Measurements from ENCODE around the gene ROBO2.

Gene ROBO2

GRCh38 chr3:77283108-77283507 lies 243.2 kb downstream of the ROBO2 start:
- TF ChIP-seq, protein P1, sequence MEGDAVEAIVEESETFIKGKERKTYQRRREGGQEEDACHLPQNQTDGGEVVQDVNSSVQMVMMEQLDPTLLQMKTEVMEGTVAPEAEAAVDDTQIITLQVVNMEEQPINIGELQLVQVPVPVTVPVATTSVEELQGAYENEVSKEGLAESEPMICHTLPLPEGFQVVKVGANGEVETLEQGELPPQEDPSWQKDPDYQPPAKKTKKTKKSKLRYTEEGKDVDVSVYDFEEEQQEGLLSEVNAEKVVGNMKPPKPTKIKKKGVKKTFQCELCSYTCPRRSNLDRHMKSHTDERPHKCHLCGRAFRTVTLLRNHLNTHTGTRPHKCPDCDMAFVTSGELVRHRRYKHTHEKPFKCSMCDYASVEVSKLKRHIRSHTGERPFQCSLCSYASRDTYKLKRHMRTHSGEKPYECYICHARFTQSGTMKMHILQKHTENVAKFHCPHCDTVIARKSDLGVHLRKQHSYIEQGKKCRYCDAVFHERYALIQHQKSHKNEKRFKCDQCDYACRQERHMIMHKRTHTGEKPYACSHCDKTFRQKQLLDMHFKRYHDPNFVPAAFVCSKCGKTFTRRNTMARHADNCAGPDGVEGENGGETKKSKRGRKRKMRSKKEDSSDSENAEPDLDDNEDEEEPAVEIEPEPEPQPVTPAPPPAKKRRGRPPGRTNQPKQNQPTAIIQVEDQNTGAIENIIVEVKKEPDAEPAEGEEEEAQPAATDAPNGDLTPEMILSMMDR (IDR thresholded peaks at IDR 0.05; ENCODE audit: control extremely low read depth, extremely low read depth, low read depth, missing control alignments): no peak
- ChIA-PET POLR2A (no interaction called here), CTCF (no interaction called here)
- no peak for DNase-seq (ENCODE audit: extremely low spot score)

DNA sequence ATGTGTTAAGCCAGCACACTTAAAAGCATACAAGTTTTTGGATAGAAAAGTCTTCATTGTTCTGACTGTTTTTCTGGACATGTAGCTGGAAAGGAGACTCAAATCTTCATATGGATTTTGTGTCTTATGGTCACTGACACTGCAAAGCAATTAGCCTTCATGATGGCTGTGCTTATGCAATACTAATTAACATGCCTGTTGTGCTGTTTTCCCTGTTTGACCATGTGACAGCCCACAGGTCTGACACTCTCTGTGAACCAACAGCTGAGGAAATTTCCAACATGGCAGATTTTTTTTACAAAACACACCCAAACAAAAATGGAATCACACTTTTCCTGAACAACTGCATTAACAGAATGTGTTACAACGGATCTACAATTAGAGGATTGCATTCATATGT lies 248.4 kb downstream of the ROBO2 start:
- DNase-seq (ENCODE audit: extremely low spot score): no peak
- CTCF ChIA-PET: no interaction called here
- POLR2A ChIA-PET: no interaction called here
- TF ChIP-seq, protein P1 (IDR thresholded peaks at IDR 0.05; ENCODE audit: control extremely low read depth, extremely low read depth, low read depth, missing control alignments): no peak

DNA sequence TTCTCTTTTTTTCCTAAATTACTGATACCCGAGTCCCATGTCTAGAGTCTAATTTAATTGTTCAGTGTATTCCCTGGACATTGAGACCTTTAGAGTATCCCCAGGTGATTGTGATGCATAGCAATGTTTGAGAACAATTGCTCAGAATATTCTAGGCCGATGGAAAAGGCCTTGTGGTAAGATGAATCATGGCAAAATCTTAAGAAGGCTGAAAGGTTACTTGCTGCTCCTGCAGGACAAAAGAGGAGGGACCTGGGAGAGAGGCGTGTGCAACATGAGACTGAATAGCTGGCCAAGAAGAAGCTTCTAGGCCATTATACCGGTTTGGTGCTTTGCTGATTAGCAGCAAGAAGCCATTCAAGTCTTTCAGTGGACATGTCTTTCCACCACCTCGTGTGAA lies 256.6 kb downstream of the ROBO2 start:
- TF ChIP-seq, protein P1 (IDR thresholded peaks at IDR 0.05; ENCODE audit: control extremely low read depth, extremely low read depth, low read depth, missing control alignments): no peak
- ChIA-PET POLR2A (no interaction called here), CTCF (no interaction called here)
- DNase-seq (ENCODE audit: extremely low spot score): no peak

- no peak for DNase-seq (ENCODE audit: extremely low spot score)
- ChIA-PET CTCF (no interaction called here), POLR2A (no interaction called here)
- TF ChIP-seq, protein P1 (IDR thresholded peaks at IDR 0.05; ENCODE audit: control extremely low read depth, extremely low read depth, low read depth, missing control alignments): no peak
Measured at GRCh38 chr3:77298417-77298816, 258.5 kb downstream of the ROBO2 start.

GRCh38 chr3:77303955-77304699 lies 264.2 kb downstream of the ROBO2 start:
- POLR2A ChIA-PET: no interaction called here
- no peak for DNase-seq (ENCODE audit: extremely low spot score)
- CTCF ChIA-PET: interaction anchor here (2.1 kb wide), 1 partner anchor 17 kb away, joined by 9 read pairs; no protein-coding TSS in a partner anchor
- TF ChIP-seq, protein P1 (IDR thresholded peaks at IDR 0.05; ENCODE audit: control extremely low read depth, extremely low read depth, low read depth, missing control alignments): no peak

- TF ChIP-seq, protein P1 (IDR thresholded peaks at IDR 0.05; ENCODE audit: control extremely low read depth, extremely low read depth, low read depth, missing control alignments): no peak
- ChIA-PET POLR2A (no interaction called here), CTCF (interaction anchor here (2.1 kb wide), 1 partner anchor 16 kb away, joined by 9 read pairs; no protein-coding TSS in a partner anchor)
- DNase-seq (ENCODE audit: extremely low spot score): no peak
Measured at GRCh38 chr3:77304700-77305021, 264.8 kb downstream of the ROBO2 start.

Data from GM10248 (cell line).